Epithelial cell of esophagus (primary cell): ENCODE data around the gene FAM193A.
"Not testable (repeated sequence)": the region's sequence is repeated elsewhere in the genome, so short reads cannot be mapped to it uniquely, and the experiment has no call there.

Source experiments
- DNase-seq: peaks from one replicate; pipeline ENCODE4 v3.0.0; 2010; ENCODE audit warnings: low read depth
- H3K4me3 ChIP-seq: 2 replicates; pipeline ENCODE4 v1.5.1; 2011; ENCODE audit warnings: mild to moderate bottlenecking, low read length, control low read depth
- CTCF ChIP-seq: IDR thresholded peaks from 2 replicates; pipeline ENCODE4 v1.5.1; 2011; ENCODE audit warnings: low read depth, mild to moderate bottlenecking, low read length, control low read depth, inconsistent platforms; ENCODE audit not compliant: insufficient read depth; ENCODE audit errors: missing control alignments

The FAM193A gene

GRCh38 chr4:2673157-2673556, 136.7 kb downstream of the FAM193A start:
- DNase-seq, result no peak
- TF ChIP-seq CTCF, result peak; percentile 34
- no peak overlapping the region for H3K4me3 ChIP-seq

GRCh38 chr4:2679762-2680161, 143.3 kb downstream of the FAM193A start:
- not testable (repeated sequence) for H3K4me3 ChIP-seq, DNase-seq

GRCh38 chr4:2684486-2684885, 148.0 kb downstream of the FAM193A start:
- no peak for TF ChIP-seq CTCF
- no peak overlapping the region for H3K4me3 ChIP-seq
- no peak for DNase-seq

- no peak for TF ChIP-seq CTCF
- H3K4me3 ChIP-seq, result no peak overlapping the region
- DNase-seq, result peak; percentile 49
These were observed 149.1 kb downstream of the FAM193A start for GRCh38 chr4:2685541-2685940.

GRCh38 chr4:2686379-2687265, 150.2 kb downstream of the FAM193A start:
- H3K4me3 ChIP-seq, result no peak overlapping the region
- no peak for TF ChIP-seq CTCF
- DNase-seq, result peak; percentile 61

GRCh38 chr4:2688281-2688680, 151.8 kb downstream of the FAM193A start:
- no peak for TF ChIP-seq CTCF
- no peak overlapping the region for H3K4me3 ChIP-seq
- DNase-seq, result no peak

- no peak for TF ChIP-seq CTCF
These were observed 152.2 kb downstream of the FAM193A start for GRCh38 chr4:2688697-2689096.

More at GRCh38 chr4:2688697-2689096, 152.2 kb downstream of the FAM193A start:
- DNase-seq, result no peak
- no peak overlapping the region for H3K4me3 ChIP-seq
